Astrocyte of the cerebellum (primary cell): ENCODE measurements around the gene PAN3.

Experiments
- DNase-seq: peaks from one replicate; pipeline ENCODE4 v3.0.0-alpha.2; 2011; ENCODE audit warnings: low read depth
- H3K4me3 ChIP-seq: 2 replicates; pipeline ENCODE4 v1.5.1; 2011; ENCODE audit warnings: mild to moderate bottlenecking, low read depth, low read length, moderate library complexity
- in situ Hi-C: cut with HindIII; loops from 2 replicates; pipeline ENCODE4 v1.10.0; 2017; ENCODE audit warnings: low sequenced_read_pairs
- TF ChIP-seq, protein P1 (sequence below): IDR thresholded peaks from 2 replicates; pipeline ENCODE4 v1.5.1; 2012; ENCODE audit warnings: low read length, low read depth, moderate library complexity, mild to moderate bottlenecking; ENCODE audit errors: missing control alignments

PAN3 gene

DNA sequence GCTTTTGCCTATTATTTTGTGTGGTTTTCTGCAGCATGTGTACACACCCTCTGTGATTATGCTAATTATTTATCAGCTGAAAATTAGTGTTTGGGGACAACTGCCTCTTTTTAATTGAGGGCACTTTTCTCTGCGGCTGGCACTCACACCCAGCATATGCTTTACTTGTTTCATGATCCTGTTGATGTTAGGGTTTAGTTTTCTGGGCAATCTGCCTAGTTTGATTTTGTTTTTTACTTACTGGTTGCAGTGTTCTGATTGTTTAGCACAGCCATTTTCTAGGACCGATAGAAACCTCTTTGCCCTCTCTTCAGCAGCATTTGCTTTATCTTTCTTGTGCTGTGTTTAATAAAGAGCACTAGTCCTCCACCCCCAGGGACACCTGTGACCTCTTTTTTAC, 161.6 kb downstream of the PAN3 start:
- in situ Hi-C loops, result no loop called here
- DNase-seq, result no peak
- TF ChIP-seq, protein P1, sequence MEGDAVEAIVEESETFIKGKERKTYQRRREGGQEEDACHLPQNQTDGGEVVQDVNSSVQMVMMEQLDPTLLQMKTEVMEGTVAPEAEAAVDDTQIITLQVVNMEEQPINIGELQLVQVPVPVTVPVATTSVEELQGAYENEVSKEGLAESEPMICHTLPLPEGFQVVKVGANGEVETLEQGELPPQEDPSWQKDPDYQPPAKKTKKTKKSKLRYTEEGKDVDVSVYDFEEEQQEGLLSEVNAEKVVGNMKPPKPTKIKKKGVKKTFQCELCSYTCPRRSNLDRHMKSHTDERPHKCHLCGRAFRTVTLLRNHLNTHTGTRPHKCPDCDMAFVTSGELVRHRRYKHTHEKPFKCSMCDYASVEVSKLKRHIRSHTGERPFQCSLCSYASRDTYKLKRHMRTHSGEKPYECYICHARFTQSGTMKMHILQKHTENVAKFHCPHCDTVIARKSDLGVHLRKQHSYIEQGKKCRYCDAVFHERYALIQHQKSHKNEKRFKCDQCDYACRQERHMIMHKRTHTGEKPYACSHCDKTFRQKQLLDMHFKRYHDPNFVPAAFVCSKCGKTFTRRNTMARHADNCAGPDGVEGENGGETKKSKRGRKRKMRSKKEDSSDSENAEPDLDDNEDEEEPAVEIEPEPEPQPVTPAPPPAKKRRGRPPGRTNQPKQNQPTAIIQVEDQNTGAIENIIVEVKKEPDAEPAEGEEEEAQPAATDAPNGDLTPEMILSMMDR, result no peak
- H3K4me3 ChIP-seq, result no peak overlapping the region

DNA sequence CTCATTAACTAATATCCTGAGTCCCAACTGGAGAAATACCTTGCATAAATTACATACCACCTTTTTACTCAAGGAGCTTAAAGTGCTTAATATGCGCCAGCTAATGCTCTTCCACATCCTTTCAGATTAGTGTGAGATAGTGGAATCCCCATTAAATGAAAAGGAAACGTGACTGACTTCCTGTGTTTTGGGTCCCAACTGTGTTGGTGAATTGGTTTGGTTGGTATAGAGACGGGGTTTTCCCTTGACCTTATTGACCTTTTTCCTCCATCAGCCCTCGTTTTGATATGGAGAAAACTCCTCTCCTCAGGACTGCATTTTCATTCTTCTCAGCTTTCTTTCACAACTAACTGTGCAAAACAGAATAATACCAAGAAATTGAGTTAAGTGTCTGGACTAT, 163.5 kb downstream of the PAN3 start:
- no peak for DNase-seq
- in situ Hi-C loops, result no loop called here
- H3K4me3 ChIP-seq, result no peak overlapping the region
- TF ChIP-seq, protein P1, result no peak

DNA sequence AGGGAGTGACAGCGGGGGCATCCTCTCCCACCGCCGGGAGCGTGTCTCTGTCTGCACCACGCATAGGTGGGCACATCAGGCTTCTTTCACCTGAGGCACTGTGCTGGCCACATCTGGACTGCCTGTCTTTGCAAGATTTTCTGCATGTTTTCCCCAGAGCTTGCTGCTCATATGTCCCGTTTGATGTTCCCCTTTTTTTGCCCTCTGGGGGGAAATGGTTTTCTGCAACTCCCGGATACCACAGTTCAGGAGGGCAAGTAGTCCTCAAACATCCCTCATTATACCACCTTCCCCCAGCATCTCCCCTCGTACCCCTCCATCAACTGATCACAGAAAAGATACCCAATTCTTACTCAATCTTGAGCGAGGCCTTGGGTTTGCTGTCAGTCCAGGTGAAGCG, 168.0 kb downstream of the PAN3 start:
- TF ChIP-seq, protein P1, result no peak
- H3K4me3 ChIP-seq, result no peak overlapping the region
- in situ Hi-C loops, result no loop called here
- no peak for DNase-seq

DNA sequence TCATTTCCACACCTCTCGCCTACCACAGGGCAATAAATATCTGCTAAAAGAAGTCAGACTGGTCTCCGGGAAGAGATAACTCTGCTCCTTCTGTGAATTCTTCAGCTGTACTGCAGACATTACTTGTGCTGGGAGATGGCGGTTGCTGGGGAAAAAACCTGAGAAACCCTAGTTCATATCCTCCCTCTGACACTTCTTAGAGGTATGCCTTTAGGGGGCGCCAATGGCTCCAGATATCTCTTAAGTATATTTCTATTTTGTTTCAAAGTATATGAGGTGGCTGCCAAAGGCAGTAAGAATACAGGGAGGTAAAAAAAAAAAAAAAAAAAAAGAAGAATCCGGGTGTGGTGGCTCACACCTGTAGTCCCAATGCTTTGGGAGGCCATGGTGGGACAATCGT, 175.2 kb downstream of the PAN3 start:
- TF ChIP-seq, protein P1, result peak; percentile 7
- in situ Hi-C loops, result no loop called here
- H3K4me3 ChIP-seq, result no peak overlapping the region
- DNase-seq, result no peak

DNA sequence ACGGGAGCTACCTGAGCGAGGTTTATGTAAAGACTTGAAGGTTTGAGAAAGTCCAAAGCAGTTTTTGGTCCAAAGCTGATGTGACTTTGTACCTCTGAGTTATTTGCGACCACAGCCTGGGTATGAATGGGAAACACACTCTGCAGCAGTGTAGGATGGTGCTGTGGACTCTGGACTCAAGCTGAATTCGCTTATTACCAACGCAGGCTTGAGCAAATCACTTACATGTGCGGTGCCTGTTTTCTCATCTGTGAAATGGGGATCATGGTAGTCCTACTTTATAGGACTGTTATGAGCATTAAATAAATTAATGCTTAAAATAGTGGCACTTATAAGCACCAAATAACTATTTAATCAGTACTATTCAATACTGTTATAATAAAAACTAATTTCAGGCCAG, 176.5 kb downstream of the PAN3 start:
- TF ChIP-seq, protein P1, result no peak
- in situ Hi-C loops, result no loop called here
- no peak overlapping the region for H3K4me3 ChIP-seq
- DNase-seq, result no peak

DNA sequence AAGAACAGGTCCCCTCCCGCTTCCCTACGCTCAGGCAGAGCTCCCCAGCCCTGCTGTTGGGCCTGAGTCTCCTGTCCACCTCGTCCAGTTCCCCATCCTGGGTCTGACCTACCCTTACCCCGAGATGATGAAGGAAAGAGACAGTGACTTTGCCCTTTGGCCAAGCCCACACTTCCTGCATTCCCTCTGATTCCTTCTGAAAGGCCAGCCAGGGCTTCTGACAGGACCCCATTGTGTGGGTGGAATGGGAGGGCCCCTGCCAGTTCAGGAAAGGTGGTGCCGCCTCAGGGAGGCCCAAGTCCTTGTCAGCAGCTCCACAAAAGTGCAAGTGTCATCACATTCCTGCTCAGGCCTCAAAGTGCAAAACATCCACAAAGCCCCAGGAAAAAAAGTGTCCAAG, 177.8 kb downstream of the PAN3 start:
- no peak overlapping the region for H3K4me3 ChIP-seq
- in situ Hi-C loops, result no loop called here
- TF ChIP-seq, protein P1, result no peak
- no peak for DNase-seq

DNA sequence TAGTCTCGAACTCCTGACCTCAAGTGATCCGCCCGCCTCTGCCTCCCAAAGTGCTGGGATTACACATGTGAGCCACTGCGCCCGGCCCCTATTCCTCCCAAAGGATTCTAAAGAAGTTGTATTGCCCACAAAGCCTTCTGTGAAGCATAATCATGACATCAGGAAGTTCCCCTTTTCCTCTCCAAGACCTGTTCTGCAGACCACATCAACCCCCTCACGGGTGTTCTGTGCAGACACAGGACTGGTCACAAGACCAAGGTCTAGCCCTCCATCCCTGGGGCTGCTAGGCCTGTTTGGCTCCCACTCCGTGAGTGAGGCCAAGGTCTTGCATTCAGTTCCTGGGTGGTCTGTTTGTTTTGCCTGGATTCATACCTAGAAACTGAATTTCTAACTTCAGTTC, 178.5 kb downstream of the PAN3 start:
- TF ChIP-seq, protein P1, result no peak
- in situ Hi-C loops, result no loop called here
- no peak overlapping the region for H3K4me3 ChIP-seq

More for the DNA sequence above, 178.5 kb downstream of the PAN3 start:
- DNase-seq, result no peak
